Mesothelial cell of epicardium (in vitro differentiated cells): ENCODE data around the gene NTF4. TPM values are rescaled to one million over a fixed set of nuclear protein-coding genes. Genes with fewer than 3 reads are reported as not detected.

Experiments used
- DNase-seq, 2 experiments: peaks; one replicate each; pipeline ENCODE4 v3.0.0; 2021; ENCODE audit warnings: low spot score in 2 of 2; ENCODE audit not compliant: unreplicated experiment in 2 of 2
- H3K27ac Mint-ChIP-seq: 2 replicates; pipeline ENCODE4 v1.8.0; 2021; ENCODE audit warnings: mixed read lengths
- H3K27me3 Mint-ChIP-seq: 2 replicates; pipeline ENCODE4 v1.8.0; 2021; ENCODE audit warnings: low read depth, mixed read lengths
- H3K36me3 Mint-ChIP-seq: 2 replicates; pipeline ENCODE4 v1.8.0; 2021; ENCODE audit warnings: mixed read lengths
- H3K4me1 Mint-ChIP-seq: 2 replicates; pipeline ENCODE4 v1.8.0; 2021; ENCODE audit warnings: mixed read lengths
- H3K4me3 Mint-ChIP-seq: 2 replicates; pipeline ENCODE4 v1.8.0; 2021; ENCODE audit warnings: mild to moderate bottlenecking, moderate library complexity, mixed read lengths
- H3K9me3 Mint-ChIP-seq: 2 replicates; pipeline ENCODE4 v1.8.0; 2021; ENCODE audit warnings: mixed read lengths
- CTCF ChIP-seq: fragments of 200-600 bp; sonication (generic); IDR thresholded peaks from one replicate; pipeline ENCODE4 v1.5.0; 2021; ENCODE audit warnings: antibody characterized with exemption; ENCODE audit not compliant: unreplicated experiment
- total RNA-seq: library from RNA; stranded (reverse); gene quantifications from 3 replicates; pipeline ENCODE4 v1.2.1, GENCODE V29; 2021

The NTF4 gene
- total RNA-seq, 1 donor from 2014 or later: 48.5 TPM

DNA sequence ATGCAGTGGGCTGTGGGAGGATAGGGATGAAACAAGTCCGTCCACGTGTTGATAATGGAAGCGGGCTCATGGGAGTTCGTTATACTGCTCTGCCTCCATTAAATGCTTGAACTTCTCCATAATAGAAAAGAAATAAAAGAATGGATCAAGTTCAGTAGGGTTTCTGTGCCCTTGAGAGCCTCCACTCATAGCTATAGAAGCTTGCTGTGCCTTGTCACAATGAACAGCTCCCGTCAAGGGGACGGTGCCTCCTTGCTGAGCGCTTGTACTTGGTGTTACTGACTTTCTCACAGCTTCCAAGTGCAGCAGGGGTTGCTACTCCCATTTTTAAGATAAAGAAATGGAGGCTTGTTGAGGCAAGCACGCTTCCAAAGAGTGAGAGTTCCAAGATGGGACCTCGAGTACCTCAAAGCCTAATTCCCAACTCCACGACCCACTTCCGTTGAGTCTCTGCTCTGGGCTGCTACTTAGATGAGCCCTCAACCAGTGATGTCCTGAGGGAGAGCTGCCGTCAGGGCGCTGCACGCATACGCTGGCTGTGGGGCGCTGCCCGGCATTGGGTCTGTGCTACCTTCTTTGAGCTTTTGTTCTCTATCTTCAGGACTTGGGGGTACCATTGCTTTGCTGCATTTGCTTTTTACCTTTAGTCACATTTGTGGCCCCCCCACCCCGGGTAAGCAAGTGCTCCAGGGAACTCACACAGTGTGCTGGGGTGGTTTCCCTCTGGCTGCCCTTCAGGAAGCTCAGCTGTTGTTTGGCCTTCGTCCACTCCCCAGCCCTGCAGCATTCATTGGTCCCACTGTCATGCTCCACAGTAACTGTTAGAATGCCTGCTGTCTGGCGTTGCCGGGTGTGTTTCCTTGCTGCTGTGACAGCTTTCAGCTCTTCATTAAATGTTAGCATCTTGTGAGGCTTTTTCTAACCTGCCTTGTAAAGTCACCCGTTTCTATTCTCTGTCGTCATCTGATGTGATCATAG is 30.2 kb upstream of the NTF4 start:
- no peak for TF ChIP-seq CTCF

GRCh38 chr19:49092686-49093085 is 28.1 kb upstream of the NTF4 start:
- no peak overlapping the region for H3K4me3 Mint-ChIP-seq
- peaks cover 28% of the 10 kb centered on the region for H3K36me3 Mint-ChIP-seq
- no peaks in the 10 kb centered on the region for H3K27me3 Mint-ChIP-seq
- no peak for TF ChIP-seq CTCF
- H3K4me1 Mint-ChIP-seq: no peaks in the 10 kb centered on the region
- no peaks in the 10 kb centered on the region for H3K9me3 Mint-ChIP-seq
- no peak overlapping the region for H3K27ac Mint-ChIP-seq
- no peak for DNase-seq

More for the DNA sequence above, 30.2 kb upstream of the NTF4 start:
- Mint-ChIP-seq H3K4me1 (no peaks in the 10 kb centered on the region), H3K4me3 (no peak overlapping the region), H3K9me3 (no peaks in the 10 kb centered on the region), H3K27me3 (no peaks in the 10 kb centered on the region), H3K27ac (no peak overlapping the region), H3K36me3 (peaks cover 28% of the 10 kb centered on the region)
- DNase-seq: no peak

- Mint-ChIP-seq H3K9me3 (no peaks in the 10 kb centered on the region), H3K27me3 (no peaks in the 10 kb centered on the region), H3K27ac (no peak overlapping the region), H3K4me1 (peaks cover 7% of the 10 kb centered on the region), H3K36me3 (peaks cover 35% of the 10 kb centered on the region), H3K4me3 (no peak overlapping the region)
- DNase-seq: no peak
- no peak for TF ChIP-seq CTCF
Measured at GRCh38 chr19:49091391-49092038, 26.9 kb upstream of the NTF4 start.

- Mint-ChIP-seq H3K9me3 (no peaks in the 10 kb centered on the region), H3K27ac (peak overlapping the region; percentile 97), H3K4me1 (peaks cover 18% of the 10 kb centered on the region), H3K27me3 (peaks cover 2% of the 10 kb centered on the region), H3K36me3 (peaks cover 23% of the 10 kb centered on the region), H3K4me3 (peak overlapping the region; percentile 97)
- no peak for TF ChIP-seq CTCF
- DNase-seq: no peak
Measured at GRCh38 chr19:49086296-49086695, 21.7 kb upstream of the NTF4 start.

- H3K4me3 Mint-ChIP-seq: peak overlapping the region; percentile 97
- peaks cover 18% of the 10 kb centered on the region for H3K4me1 Mint-ChIP-seq
- H3K27me3 Mint-ChIP-seq: peaks cover 3% of the 10 kb centered on the region
- peak overlapping the region; percentile 97 for H3K27ac Mint-ChIP-seq
- peaks cover 20% of the 10 kb centered on the region for H3K36me3 Mint-ChIP-seq
- DNase-seq: no peak
- no peak for TF ChIP-seq CTCF
- H3K9me3 Mint-ChIP-seq: no peaks in the 10 kb centered on the region
Measured at GRCh38 chr19:49085868-49086232, 21.2 kb upstream of the NTF4 start.
